ENCODE results near the gene MDGA2. TPM values are rescaled to one million over a fixed set of nuclear protein-coding genes. Genes with fewer than 3 reads are reported as not detected.

The MDGA2 gene
- total RNA-seq, 1 donor: not detected

DNA sequence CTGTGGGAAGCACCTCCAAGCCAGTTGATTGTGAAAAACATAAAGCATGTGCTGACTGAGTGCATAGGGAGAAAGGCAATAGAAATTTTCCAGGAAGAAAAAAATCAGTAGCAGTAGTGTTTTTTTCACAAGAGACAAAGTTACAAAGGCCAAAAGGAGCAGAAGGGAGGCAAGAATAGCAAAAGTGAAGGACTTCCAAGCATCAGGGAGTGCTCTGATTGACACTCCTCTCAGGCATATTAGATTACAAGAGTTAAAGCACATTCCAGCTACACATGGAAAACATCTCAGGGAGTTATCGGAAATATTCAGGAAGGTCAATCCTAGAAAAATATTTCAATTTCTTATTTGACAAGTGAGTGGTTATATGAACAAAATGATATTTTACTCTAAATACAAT lies 508.0 kb downstream of the MDGA2 start:
- Histone ChIP-seq H3K27me3 (ENCODE audit: insufficient read depth, low read length) (no peaks in the 10 kb centered on the region), H3K4me3 (ENCODE audit: low read length) (no peak overlapping the region), H3K4me1 (ENCODE audit: insufficient read depth, low read length) (no peaks in the 10 kb centered on the region), H3K9me3 (ENCODE audit: low read depth, low read length) (no peaks in the 10 kb centered on the region)

DNA sequence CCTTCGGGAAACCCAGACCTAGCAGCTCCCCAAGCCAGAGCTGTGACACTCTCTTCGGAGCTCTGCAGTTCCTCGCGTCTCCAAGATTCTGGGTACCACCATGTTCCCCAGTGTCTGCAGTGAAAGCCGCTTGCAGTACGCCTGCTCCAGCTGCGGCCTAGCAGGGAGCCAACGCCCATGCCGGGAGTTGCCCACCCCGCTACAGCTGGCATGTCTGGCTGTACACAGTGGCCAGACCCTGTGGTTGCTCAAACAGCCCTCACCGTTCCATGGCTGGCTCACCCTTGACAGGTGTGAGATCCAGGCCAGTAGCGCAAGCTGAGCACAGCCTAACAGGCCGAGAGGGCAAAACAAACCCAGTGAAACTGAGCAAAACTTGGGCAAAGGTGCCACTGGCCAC lies 520.0 kb downstream of the MDGA2 start:
- H3K27me3 ChIP-seq (ENCODE audit: insufficient read depth, low read length): no peaks in the 10 kb centered on the region
- H3K9me3 ChIP-seq (ENCODE audit: low read depth, low read length): no peaks in the 10 kb centered on the region
- no peak overlapping the region for H3K4me3 ChIP-seq (ENCODE audit: low read length)
- H3K4me1 ChIP-seq (ENCODE audit: insufficient read depth, low read length): no peaks in the 10 kb centered on the region

DNA sequence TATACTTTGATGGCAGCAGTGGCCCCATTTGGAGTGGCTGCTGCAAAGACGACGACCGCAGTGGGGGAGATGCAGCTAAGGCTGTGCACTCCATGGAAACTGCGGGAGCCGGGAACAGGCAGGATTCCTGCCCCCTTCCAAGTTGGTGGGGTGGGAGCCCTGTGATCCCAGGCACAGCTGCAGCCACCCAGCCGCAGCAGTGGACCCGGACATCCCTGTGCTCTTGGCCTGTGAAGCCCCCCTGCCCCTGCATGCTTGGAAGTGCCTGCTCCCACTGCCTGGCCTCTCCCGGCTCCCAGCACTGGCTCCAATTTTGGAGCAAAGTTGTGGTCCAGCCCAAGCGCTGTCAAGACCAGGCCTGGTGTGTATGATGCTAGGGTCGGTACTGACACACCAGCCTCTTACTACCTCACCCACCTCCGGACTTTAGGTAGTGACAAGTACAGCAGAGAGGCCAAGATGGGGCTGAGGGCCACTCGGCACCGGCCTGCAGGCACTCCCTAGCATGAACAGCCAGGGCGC lies 521.1 kb downstream of the MDGA2 start:
- H3K4me1 ChIP-seq (ENCODE audit: insufficient read depth, low read length): no peaks in the 10 kb centered on the region
- H3K4me3 ChIP-seq (ENCODE audit: low read length): no peak overlapping the region
- no peaks in the 10 kb centered on the region for H3K27me3 ChIP-seq (ENCODE audit: insufficient read depth, low read length)
- no peaks in the 10 kb centered on the region for H3K9me3 ChIP-seq (ENCODE audit: low read depth, low read length)

DNA sequence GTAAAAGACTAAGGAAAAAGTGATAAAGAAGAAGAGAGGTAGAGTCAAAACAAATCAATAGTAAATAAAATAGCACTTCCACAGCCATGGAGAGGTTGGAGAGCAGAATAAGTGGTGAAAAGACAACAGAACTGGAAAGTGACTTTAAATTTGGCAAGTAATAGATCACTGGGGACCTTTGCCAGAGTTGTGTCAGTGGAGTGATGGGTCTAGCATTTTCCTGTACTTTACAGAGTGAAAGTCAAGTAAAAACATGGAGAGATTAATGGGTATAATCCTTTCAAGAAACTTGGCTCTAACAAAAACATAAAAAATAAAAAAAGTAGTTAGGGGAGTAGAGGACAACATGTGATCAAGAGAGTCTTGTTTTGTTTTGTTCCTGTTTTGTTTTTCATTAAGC lies 521.7 kb downstream of the MDGA2 start:
- Histone ChIP-seq H3K4me1 (ENCODE audit: insufficient read depth, low read length) (no peaks in the 10 kb centered on the region), H3K4me3 (ENCODE audit: low read length) (no peak overlapping the region), H3K9me3 (ENCODE audit: low read depth, low read length) (no peaks in the 10 kb centered on the region), H3K27me3 (ENCODE audit: insufficient read depth, low read length) (no peaks in the 10 kb centered on the region)

DNA sequence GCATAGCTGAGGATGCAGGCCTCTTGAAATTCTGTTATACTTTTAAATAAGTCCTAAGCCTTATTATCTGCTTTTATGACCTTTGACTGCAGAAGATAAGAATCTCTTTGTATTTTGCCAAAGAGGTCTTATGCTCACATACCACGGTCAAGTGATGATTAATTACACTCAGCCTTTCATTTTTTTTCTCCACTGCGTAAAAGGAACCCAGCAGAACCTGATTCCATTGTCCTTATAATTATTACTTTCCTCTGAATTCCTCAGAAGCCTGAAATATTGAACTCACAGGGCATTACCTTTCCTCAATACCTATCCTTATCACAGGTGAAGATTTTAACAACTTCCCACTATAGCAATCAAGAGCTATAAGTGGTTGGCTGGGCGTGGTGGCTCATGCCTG lies 525.1 kb downstream of the MDGA2 start:
- no peaks in the 10 kb centered on the region for H3K27me3 ChIP-seq (ENCODE audit: insufficient read depth, low read length)

DNA sequence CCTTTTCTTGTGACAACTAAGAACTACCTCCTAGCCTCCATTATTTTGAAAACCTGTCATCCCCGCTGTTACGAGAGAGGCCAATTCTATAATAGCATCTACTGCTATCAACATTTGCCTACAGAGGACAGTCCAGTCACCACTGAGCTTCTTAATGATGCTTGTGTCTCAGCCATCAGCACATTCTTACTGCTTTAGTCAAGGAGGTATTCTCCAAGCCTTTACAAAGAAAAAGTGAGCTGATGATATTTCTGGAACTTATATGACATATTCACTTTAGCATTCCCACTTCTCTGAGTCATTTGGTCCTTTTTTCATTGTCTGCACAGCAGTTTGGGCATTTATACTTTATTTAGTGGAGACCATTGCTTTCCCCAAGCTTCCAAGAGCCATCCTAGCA lies 526.1 kb downstream of the MDGA2 start:
- Histone ChIP-seq H3K27me3 (ENCODE audit: insufficient read depth, low read length) (no peaks in the 10 kb centered on the region), H3K4me1 (ENCODE audit: insufficient read depth, low read length) (no peaks in the 10 kb centered on the region), H3K9me3 (ENCODE audit: low read depth, low read length) (no peaks in the 10 kb centered on the region), H3K4me3 (ENCODE audit: low read length) (no peak overlapping the region)

More for the DNA sequence above, 525.1 kb downstream of the MDGA2 start:
- Histone ChIP-seq H3K9me3 (ENCODE audit: low read depth, low read length) (no peaks in the 10 kb centered on the region), H3K4me3 (ENCODE audit: low read length) (no peak overlapping the region), H3K4me1 (ENCODE audit: insufficient read depth, low read length) (no peaks in the 10 kb centered on the region)

DNA sequence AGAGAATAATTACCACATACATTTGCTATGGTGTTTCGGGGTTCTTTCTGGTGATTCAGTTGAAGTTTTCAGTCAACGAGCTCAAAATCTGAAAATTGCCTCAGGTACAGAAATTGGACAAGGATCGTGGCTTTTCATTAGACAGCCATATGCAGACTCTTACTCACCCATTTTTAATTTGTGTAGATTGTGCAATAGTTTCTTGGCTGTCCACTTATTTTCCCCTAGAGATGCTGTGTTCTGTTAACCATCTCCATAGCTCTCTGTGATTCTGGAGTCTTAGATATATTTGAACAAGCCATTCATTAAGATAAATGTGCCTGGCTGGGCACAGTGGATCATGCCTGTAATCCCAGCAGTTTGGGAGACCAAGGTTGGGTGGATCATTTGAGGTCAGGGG lies 526.7 kb downstream of the MDGA2 start:
- H3K27me3 ChIP-seq (ENCODE audit: insufficient read depth, low read length): no peaks in the 10 kb centered on the region
- H3K4me3 ChIP-seq (ENCODE audit: low read length): no peak overlapping the region
- no peaks in the 10 kb centered on the region for H3K9me3 ChIP-seq (ENCODE audit: low read depth, low read length)
- H3K4me1 ChIP-seq (ENCODE audit: insufficient read depth, low read length): no peaks in the 10 kb centered on the region

DNA sequence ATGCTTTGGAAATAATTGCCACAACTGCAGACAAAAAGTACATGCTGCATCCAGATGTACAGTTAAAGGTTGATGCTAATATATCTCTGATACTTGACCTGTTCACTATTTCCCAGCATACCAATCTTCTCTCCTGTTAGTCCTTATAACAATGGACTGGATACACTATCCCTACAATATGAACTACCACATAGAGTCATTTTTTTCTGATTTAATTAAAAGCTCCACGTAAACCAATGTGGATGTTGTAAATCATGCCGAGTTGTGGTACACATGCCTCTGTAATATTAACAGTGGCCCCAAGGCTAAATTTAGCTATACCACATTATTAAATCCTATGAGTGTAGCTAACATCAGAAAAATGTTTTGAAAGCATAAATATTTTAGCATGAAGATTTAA lies 554.8 kb downstream of the MDGA2 start:
- no peaks in the 10 kb centered on the region for H3K4me1 ChIP-seq (ENCODE audit: insufficient read depth, low read length)
- H3K4me3 ChIP-seq (ENCODE audit: low read length): no peak overlapping the region
- H3K27me3 ChIP-seq (ENCODE audit: insufficient read depth, low read length): no peaks in the 10 kb centered on the region
- H3K9me3 ChIP-seq (ENCODE audit: low read depth, low read length): peaks cover 8% of the 10 kb centered on the region

DNA sequence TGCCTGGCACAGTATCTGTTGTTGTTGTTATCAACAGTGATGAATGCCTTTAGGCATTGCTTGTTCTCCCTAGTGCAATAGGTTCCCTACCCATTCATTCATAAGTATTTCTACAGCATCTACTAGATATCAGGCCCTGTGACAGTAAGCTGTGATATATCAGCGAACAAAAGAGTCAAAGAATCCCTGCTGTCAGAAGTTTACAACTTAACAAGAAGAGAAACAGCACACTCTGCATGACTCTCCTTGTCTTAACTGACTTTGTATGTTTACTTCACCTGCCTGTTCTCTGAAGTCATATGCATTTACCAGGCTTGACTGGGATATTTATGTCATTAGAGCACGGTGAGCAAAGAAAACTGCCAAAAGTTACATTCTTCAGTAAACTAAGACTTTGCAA lies 571.6 kb downstream of the MDGA2 start:
- H3K9me3 ChIP-seq (ENCODE audit: low read depth, low read length): no peaks in the 10 kb centered on the region
- H3K4me1 ChIP-seq (ENCODE audit: insufficient read depth, low read length): no peaks in the 10 kb centered on the region
- no peaks in the 10 kb centered on the region for H3K27me3 ChIP-seq (ENCODE audit: insufficient read depth, low read length)
- no peak overlapping the region for H3K4me3 ChIP-seq (ENCODE audit: low read length)

DNA sequence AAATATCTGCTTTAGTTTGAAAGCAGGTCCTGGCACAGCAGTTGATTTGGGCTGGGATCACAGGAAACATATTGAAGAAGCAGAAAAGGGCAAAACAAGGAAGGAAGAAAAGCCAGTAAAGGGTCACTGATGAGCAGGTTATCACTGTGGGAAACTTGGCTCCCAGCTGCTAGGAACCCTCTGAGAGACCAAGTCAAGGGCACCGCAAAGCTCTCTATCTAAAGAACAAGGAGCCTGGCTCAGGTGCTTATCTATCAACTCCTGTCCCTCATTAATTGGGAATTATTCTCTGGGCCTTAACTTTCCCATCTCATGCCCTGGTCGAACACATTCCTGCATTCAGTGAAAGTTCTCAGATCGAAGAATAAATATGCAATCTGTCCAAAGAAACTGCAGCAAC lies 572.9 kb downstream of the MDGA2 start:
- Histone ChIP-seq H3K4me3 (ENCODE audit: low read length) (no peak overlapping the region), H3K9me3 (ENCODE audit: low read depth, low read length) (no peaks in the 10 kb centered on the region), H3K4me1 (ENCODE audit: insufficient read depth, low read length) (no peaks in the 10 kb centered on the region), H3K27me3 (ENCODE audit: insufficient read depth, low read length) (no peaks in the 10 kb centered on the region)

DNA sequence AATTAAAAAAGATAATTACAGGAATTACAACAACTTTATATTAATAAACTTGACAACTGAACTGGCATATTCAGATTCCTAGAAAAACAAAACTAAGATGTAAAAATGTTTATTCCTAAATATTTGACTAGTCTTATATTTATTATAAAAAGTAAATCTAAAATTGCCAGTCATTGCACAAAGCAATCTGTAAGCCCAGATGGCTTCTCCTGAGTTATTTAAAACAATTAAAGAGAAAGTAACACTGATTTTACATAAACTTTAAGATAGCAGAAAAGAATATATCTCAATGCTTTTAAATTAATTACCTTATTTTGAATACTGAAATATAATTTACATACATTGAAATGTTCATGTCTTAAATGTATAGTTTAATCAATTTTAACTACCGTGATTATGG lies 589.7 kb downstream of the MDGA2 start:
- Histone ChIP-seq H3K4me3 (ENCODE audit: low read length) (no peak overlapping the region), H3K4me1 (ENCODE audit: insufficient read depth, low read length) (no peaks in the 10 kb centered on the region), H3K9me3 (ENCODE audit: low read depth, low read length) (no peaks in the 10 kb centered on the region), H3K27me3 (ENCODE audit: insufficient read depth, low read length) (no peaks in the 10 kb centered on the region)

DNA sequence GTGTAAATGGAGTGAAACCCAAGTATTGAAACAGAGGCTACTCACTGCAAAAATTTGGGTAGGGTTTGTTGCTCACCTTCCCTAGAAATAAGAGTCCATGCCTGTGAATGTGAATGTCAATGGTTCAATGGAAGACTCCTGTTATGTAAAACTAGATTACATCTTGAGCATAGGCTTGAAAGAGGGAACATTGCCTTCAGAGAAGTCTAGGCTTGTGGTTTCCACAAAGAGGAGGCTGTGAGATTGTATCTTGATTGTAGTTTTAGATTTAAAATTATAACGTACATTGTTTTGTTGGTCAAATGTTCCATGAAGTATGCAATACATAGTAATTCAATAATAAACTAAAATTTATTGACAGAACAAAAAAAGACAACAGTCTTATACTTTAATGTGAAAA lies 610.1 kb downstream of the MDGA2 start:
- Histone ChIP-seq H3K4me3 (ENCODE audit: low read length) (no peak overlapping the region), H3K9me3 (ENCODE audit: low read depth, low read length) (no peaks in the 10 kb centered on the region), H3K4me1 (ENCODE audit: insufficient read depth, low read length) (no peaks in the 10 kb centered on the region), H3K27me3 (ENCODE audit: insufficient read depth, low read length) (no peaks in the 10 kb centered on the region)

DNA sequence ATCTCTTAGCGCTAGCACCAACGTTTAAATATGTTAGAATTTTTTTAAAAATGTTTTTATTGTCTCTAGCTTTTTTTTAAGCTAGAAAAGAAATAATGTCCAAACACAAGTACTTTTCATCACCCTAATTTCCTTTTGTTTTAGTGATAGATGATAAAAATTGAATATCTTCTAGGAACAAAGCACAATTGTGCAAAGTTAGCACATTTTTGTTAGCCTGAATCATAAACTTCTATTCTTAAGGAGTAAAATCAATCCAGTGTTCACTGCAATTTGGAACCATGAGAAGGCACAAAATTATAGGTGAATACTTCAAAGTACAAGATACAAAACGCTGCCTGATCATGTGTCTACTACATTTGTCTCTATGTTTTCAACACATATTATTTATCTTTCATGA lies 615.4 kb downstream of the MDGA2 start:
- Histone ChIP-seq H3K9me3 (ENCODE audit: low read depth, low read length) (no peaks in the 10 kb centered on the region), H3K27me3 (ENCODE audit: insufficient read depth, low read length) (no peaks in the 10 kb centered on the region), H3K4me3 (ENCODE audit: low read length) (no peak overlapping the region), H3K4me1 (ENCODE audit: insufficient read depth, low read length) (no peaks in the 10 kb centered on the region)

DNA sequence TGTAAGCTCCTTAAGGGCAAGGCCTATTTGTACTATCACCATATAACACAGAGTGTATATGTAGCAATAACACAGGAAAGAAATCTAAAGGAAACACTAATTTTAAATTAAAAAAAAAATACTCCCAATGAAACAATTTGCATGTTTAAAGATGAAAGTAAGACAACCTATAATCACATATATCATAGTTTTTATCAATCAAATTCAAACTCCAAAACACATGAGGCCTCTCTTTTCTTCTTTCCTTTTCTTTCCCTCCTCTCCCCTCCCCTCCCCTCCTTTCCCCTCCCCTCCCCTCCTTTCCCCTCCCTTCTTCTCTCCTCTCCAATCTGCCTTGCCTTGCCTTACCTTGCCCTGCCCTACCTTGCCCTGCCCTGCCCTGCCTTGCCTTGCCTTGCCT lies 618.0 kb downstream of the MDGA2 start:
- Histone ChIP-seq H3K4me3 (ENCODE audit: low read length) (no peak overlapping the region), H3K27me3 (ENCODE audit: insufficient read depth, low read length) (no peaks in the 10 kb centered on the region), H3K9me3 (ENCODE audit: low read depth, low read length) (no peaks in the 10 kb centered on the region), H3K4me1 (ENCODE audit: insufficient read depth, low read length) (no peaks in the 10 kb centered on the region)

DNA sequence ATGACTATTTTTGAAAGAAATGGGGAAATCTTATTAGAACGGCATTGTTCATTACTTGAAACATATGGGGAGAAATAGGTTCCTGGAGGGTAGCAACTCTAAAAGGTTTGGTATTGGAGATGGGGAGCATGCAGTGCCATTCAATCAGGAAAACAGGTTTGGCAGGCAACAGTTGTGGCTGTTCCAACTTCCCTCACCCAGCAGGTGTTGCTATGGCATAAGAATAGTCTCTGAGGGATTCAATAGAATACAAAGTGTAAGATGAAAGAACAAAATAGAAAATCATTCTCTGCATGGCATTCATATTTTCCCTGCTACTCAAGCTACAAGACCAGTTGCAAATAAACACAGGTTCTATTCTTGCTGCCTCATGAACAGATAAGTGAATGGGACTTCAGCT lies 630.6 kb downstream of the MDGA2 start:
- Histone ChIP-seq H3K9me3 (ENCODE audit: low read depth, low read length) (no peaks in the 10 kb centered on the region), H3K4me1 (ENCODE audit: insufficient read depth, low read length) (no peaks in the 10 kb centered on the region), H3K27me3 (ENCODE audit: insufficient read depth, low read length) (no peaks in the 10 kb centered on the region), H3K4me3 (ENCODE audit: low read length) (no peak overlapping the region)

DNA sequence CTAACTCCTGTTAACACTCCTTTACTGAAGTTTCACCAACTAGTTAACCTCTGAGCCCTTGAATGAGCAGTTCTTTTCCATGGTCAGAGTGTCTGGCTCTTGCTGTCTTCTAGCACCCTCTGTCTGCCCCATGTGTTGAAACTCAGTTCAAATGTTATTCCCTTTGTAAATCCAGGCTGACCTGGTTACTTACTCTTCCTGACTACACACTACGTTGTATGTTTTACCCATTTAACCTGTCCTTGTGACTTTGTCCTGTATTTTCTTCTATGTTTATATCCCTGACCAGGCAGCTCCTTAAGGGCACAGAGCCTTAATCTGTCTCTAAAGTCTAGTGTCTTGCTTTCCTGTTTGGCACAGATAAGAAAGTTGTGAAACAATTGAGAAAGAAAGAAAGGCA lies 634.9 kb downstream of the MDGA2 start:
- Histone ChIP-seq H3K4me3 (ENCODE audit: low read length) (no peak overlapping the region), H3K27me3 (ENCODE audit: insufficient read depth, low read length) (no peaks in the 10 kb centered on the region), H3K9me3 (ENCODE audit: low read depth, low read length) (no peaks in the 10 kb centered on the region), H3K4me1 (ENCODE audit: insufficient read depth, low read length) (no peaks in the 10 kb centered on the region)

DNA sequence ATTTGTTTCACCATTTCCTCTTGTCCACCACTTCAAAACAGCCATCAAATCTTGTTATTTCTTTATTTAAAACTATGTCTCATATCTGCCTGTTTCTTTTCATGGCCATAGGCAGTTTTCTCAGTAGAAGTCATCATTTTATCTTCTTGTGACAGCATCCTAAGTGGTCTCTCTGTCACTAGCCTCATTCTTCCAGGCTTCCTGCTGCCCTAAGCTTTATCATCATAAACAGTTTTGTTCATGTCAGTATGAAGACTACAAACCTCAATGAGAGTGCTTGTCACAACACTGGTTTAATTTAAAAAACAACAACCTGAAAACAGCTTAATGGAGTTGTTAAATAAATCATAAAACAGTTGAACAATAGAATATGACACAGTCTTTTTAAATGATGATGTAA lies 636.1 kb downstream of the MDGA2 start:
- no peaks in the 10 kb centered on the region for H3K9me3 ChIP-seq (ENCODE audit: low read depth, low read length)
- H3K27me3 ChIP-seq (ENCODE audit: insufficient read depth, low read length): no peaks in the 10 kb centered on the region
- H3K4me3 ChIP-seq (ENCODE audit: low read length): no peak overlapping the region
- H3K4me1 ChIP-seq (ENCODE audit: insufficient read depth, low read length): no peaks in the 10 kb centered on the region
